Hepatocyte (in vitro differentiated cells): ENCODE measurements around the gene PTH1R. TPM values are rescaled to one million over a fixed set of nuclear protein-coding genes. Genes with fewer than 3 reads are reported as not detected.

Experiments
- DNase-seq: peaks from one replicate; pipeline ENCODE4 v3.0.0-alpha.2; 2016; ENCODE audit warnings: low spot score
- H2AFZ ChIP-seq: fragments of 200-600 bp; sonication (generic); 2 replicates; pipeline ENCODE4 v1.6.0; 2016; ENCODE audit warnings: antibody characterized with exemption, mild to moderate bottlenecking
- H3K27ac ChIP-seq: fragments of 200-600 bp; sonication (generic); 2 replicates; pipeline ENCODE4 v1.5.1; 2016; ENCODE audit warnings: mild to moderate bottlenecking
- H3K27me3 ChIP-seq: fragments of 200-600 bp; sonication (generic); 2 replicates; pipeline ENCODE4 v1.6.1; 2016
- H3K36me3 ChIP-seq: fragments of 200-600 bp; sonication (generic); replicated peaks from 2 replicates; pipeline ENCODE4 v1.5.1; 2016; ENCODE audit warnings: low read depth; ENCODE audit not compliant: insufficient read depth
- H3K4me1 ChIP-seq: fragments of 200-600 bp; sonication (generic); 2 replicates; pipeline ENCODE4 v1.5.1; 2016; ENCODE audit warnings: mild to moderate bottlenecking, moderate library complexity; ENCODE audit not compliant: insufficient read depth
- H3K4me2 ChIP-seq: fragments of 200-600 bp; sonication (generic); 2 replicates; pipeline ENCODE4 v1.6.0; 2016
- H3K4me3 ChIP-seq: fragments of 200-600 bp; sonication (generic); 2 replicates; pipeline ENCODE4 v1.5.1; 2016; ENCODE audit warnings: mild to moderate bottlenecking
- H3K79me2 ChIP-seq: fragments of 200-600 bp; sonication (generic); 2 replicates; pipeline ENCODE4 v1.6.0; 2017; ENCODE audit warnings: mild to moderate bottlenecking
- H3K9me2 ChIP-seq: fragments of 200-600 bp; sonication (generic); replicated peaks from 2 replicates; pipeline ENCODE4 v1.6.0; 2017; ENCODE audit warnings: mild to moderate bottlenecking; ENCODE audit not compliant: insufficient read depth
- H3K9me3 ChIP-seq: fragments of 200-600 bp; sonication (generic); 2 replicates; pipeline ENCODE4 v1.5.1; 2016; ENCODE audit warnings: low read depth, mild to moderate bottlenecking
- H4K20me1 ChIP-seq: fragments of 200-600 bp; sonication (generic); 2 replicates; pipeline ENCODE4 v1.6.0; 2016; ENCODE audit warnings: mild to moderate bottlenecking; ENCODE audit not compliant: insufficient read depth, poor library complexity, severe bottlenecking
- EZH2 ChIP-seq: fragments of 200-600 bp; sonication (generic); IDR thresholded peaks from 2 replicates; pipeline ENCODE4 v1.6.1; 2016; ENCODE audit warnings: antibody characterized with exemption, mild to moderate bottlenecking, borderline replicate concordance
- EZH2phosphoT487 ChIP-seq: fragments of 200-600 bp; sonication (generic); IDR thresholded peaks from one replicate; pipeline ENCODE4 v1.6.1; 2018; ENCODE audit warnings: antibody characterized with exemption, mild to moderate bottlenecking, low read depth, moderate library complexity; ENCODE audit not compliant: unreplicated experiment, severe bottlenecking
- WGBS: methylation state at CpG from one replicate; pipeline ENCODE4 v1.1.6; 2016; ENCODE audit warnings: low lambda C conversion rate; ENCODE audit errors: missing lambda C conversion rate; 5-methylcytosine and 5-hydroxymethylcytosine counted together
- polyA plus RNA-seq: library from polyadenylated mRNA; unstranded; fragments of >200 nt; fragmentation: Nextera tagmentation; extraction: Ambion mirVana; gene quantifications from 2 replicates; pipeline ENCODE4 v1.2.1, GENCODE V29; 2016
- total RNA-seq: library from RNA; depleted of rRNA; stranded (reverse); fragments of >200 nt; gene quantifications from 2 replicates; pipeline ENCODE4 v1.2.3, GENCODE V29; 2014
- TF ChIP-seq, protein P1 (sequence below): fragments of 200-600 bp; sonication (generic); IDR thresholded peaks from 2 replicates; pipeline ENCODE4 v1.5.1; 2016; ENCODE audit warnings: antibody characterized with exemption, mild to moderate bottlenecking; ENCODE audit not compliant: poor library complexity

Gene PTH1R
- total and polyA plus RNA-seq, 2 experiments from 2014 or later: 14.5 to 31.0 TPM

DNA sequence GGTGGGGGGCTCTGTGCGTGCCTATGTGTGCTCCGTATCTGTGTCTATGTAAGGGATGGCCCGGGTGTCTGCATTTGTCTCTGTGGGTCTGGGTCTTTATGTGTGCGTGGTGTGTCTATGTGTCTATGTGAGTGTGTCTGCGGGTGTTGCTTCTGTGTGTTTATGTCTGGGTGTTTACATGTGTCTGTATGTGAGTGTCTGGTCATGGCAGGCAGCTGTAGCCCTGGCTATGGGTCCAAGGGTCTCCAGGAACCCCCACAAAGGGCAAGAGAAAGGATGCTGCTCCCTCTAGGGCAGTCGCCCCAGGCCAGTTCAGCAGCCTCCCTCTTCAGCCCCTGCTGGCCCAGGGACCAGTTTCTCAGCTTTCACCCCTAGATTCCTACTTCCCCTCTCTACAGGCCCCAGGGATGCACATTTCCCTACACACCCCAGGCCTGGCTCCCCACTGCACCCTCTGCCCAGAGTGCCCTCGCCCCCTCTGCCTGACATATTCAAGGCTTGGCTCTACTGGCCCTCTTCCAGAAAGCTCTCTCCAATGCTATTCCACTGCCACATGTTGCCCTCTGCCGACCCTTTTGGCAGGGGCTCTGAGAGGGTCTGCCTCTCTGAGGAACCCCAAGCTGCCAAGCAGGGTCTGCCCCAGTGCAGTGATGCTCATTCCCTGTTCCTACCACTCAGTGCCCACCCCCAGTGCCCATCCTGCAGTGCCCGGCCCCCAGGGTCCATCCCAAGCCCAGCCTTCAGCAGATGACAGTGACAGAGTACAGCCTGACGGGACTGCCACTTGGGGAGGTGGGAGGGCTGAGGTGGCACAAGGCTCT, 13.2 kb upstream of the PTH1R start:
- no peaks in the 10 kb centered on the region for H3K79me2 ChIP-seq
- no peak for DNase-seq
- H3K27ac ChIP-seq: peak overlapping the region; percentile 71
- no peak overlapping the region for H3K4me3 ChIP-seq
- H3K27me3 ChIP-seq: no peaks in the 10 kb centered on the region
- no peak overlapping the region for H2AFZ ChIP-seq
- H3K9me2 ChIP-seq: no peaks in the 10 kb centered on the region
- peak overlapping the region; percentile 43 for H3K4me2 ChIP-seq
- H3K36me3 ChIP-seq: no peaks in the 10 kb centered on the region
- 77% methylated on average over 10 of the region's 10 CpGs for WGBS
- H3K9me3 ChIP-seq: no peaks in the 10 kb centered on the region
- no peak for TF ChIP-seq EZH2phosphoT487
- no peak for TF ChIP-seq EZH2
- TF ChIP-seq, protein P1, sequence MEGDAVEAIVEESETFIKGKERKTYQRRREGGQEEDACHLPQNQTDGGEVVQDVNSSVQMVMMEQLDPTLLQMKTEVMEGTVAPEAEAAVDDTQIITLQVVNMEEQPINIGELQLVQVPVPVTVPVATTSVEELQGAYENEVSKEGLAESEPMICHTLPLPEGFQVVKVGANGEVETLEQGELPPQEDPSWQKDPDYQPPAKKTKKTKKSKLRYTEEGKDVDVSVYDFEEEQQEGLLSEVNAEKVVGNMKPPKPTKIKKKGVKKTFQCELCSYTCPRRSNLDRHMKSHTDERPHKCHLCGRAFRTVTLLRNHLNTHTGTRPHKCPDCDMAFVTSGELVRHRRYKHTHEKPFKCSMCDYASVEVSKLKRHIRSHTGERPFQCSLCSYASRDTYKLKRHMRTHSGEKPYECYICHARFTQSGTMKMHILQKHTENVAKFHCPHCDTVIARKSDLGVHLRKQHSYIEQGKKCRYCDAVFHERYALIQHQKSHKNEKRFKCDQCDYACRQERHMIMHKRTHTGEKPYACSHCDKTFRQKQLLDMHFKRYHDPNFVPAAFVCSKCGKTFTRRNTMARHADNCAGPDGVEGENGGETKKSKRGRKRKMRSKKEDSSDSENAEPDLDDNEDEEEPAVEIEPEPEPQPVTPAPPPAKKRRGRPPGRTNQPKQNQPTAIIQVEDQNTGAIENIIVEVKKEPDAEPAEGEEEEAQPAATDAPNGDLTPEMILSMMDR: no peak
- peaks cover 31% of the 10 kb centered on the region for H3K4me1 ChIP-seq
- H4K20me1 ChIP-seq: no peaks in the 10 kb centered on the region

DNA sequence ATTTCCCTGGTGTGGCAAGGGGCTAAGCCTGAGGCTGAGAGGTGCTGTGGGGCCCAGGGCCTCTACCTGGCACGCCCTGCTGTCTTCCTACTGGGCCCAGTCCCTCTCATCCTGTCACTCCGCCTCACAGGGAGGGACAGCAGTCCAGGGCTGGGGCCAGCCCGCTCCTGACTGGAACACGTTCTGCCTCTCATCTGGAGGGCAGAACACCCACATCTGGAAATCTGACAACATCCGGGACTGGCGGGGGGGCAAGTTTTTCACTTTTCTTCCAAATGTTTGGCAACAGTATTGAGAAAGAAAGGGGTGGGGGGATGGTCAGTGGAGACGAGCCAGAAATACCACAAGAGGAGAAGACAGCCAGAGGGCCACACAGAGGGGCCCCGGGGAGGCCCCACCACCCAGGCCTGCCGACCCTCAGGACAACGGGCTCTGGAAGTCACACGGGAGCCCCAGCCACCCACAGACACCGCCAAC, 12.5 kb upstream of the PTH1R start:
- Histone ChIP-seq H3K79me2 (no peaks in the 10 kb centered on the region), H4K20me1 (no peaks in the 10 kb centered on the region), H3K27me3 (no peaks in the 10 kb centered on the region), H3K9me2 (no peaks in the 10 kb centered on the region), H3K36me3 (no peaks in the 10 kb centered on the region), H3K9me3 (no peaks in the 10 kb centered on the region), H3K4me1 (peaks cover 31% of the 10 kb centered on the region), H3K27ac (peak overlapping the region; percentile 71), H2AFZ (no peak overlapping the region), H3K4me2 (peak overlapping the region; percentile 43), H3K4me3 (no peak overlapping the region)
- 44% methylated on average over 12 of the region's 12 CpGs for WGBS
- TF ChIP-seq, protein P1: no peak
- TF ChIP-seq EZH2phosphoT487 (no peak), EZH2 (no peak)
- peak; percentile 68 for DNase-seq

DNA sequence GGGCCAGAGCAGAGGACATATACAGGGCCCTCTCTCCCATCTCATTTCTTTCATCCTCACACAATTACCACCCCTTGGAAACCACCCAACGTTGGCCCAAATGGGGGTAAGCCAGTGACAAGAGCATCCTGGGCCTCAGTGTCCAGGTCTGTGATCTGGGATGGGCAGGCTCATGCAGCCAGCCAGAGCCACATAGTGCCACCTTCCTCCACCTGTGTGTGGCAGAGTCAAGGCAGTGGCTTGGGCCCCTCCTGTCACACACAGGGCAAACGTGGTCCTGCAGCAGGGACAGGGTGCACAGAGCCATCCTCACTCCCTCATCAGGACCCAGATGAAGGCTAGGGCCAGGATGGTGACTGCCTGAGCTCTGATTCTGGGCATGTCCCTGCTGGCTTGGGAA, 12.0 kb upstream of the PTH1R start:
- peak overlapping the region; percentile 66 for H3K27ac ChIP-seq
- peaks cover 31% of the 10 kb centered on the region for H3K4me1 ChIP-seq

More for the DNA sequence above, 12.0 kb upstream of the PTH1R start:
- Histone ChIP-seq H2AFZ (no peak overlapping the region), H3K9me3 (no peaks in the 10 kb centered on the region), H3K4me3 (no peak overlapping the region), H3K9me2 (no peaks in the 10 kb centered on the region), H3K4me2 (peak overlapping the region; percentile 43), H4K20me1 (no peaks in the 10 kb centered on the region), H3K27me3 (no peaks in the 10 kb centered on the region), H3K79me2 (no peaks in the 10 kb centered on the region), H3K36me3 (no peaks in the 10 kb centered on the region)
- TF ChIP-seq EZH2 (no peak), EZH2phosphoT487 (no peak)
- TF ChIP-seq, protein P1: no peak
- 77% methylated on average over 2 of the region's 2 CpGs for WGBS
- DNase-seq: no peak
